GM11168 (cell line): ENCODE results near the gene SPOCK1.

Source experiments
- in situ Hi-C: fragments of 300-500 bp; cut with MboI; formaldehyde crosslinking; loops from one replicate; pipeline ENCODE4 v1.12.0; 2022; ENCODE audit warnings: low sequenced_read_pairs; ENCODE audit not compliant: unreplicated experiment

The SPOCK1 gene

DNA sequence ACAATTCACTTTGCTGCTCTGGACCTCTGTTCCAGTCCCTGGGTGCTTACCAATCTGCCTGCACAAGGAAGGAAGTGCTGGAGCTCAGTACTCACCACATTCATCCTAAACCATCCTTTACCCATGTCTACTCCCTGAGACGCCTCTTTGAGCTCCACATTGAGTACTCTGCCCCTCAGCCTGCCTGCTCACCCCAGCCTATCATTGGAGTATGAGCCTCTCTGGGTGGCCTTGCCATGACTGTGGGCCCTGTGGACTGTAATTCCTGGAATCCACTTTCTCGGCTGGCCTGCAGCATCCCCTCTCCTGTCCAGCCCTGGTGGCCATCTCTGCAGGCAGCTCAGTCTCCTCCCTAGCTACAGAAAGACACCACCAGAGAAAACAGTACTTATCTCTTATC is 428.6 kb downstream of the SPOCK1 start:
- in situ Hi-C loops, result no loop called here

DNA sequence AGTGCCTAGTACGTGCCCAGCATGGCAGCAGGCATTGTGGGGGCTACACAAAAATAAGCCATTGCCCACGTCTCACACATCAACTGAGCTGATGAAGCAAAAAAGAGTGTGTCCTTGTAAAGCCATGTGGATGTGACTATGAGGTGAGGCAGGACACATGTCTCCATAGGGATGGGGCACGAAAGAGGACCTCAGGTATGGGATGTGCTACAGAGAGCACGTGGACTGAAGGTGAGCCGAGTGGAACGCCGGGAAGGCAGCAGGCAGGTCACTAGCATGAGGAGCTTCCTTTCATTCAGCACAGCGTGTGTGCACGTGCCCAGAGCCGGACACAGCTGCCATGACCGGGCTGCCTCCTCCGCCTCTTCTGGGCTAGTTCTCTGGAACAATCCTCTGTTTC is 429.8 kb downstream of the SPOCK1 start:
- in situ Hi-C loops, result no loop called here

- in situ Hi-C loops, result no loop called here
Observed at GRCh38 chr5:137061382-137061781, 437.7 kb downstream of the SPOCK1 start.

GRCh38 chr5:137058089-137058488 is 441.0 kb downstream of the SPOCK1 start:
- in situ Hi-C loops, result no loop called here

- in situ Hi-C loops, result no loop called here
Observed at GRCh38 chr5:137056676-137057075, 442.4 kb downstream of the SPOCK1 start.

- in situ Hi-C loops, result no loop called here
Observed at GRCh38 chr5:137055271-137055872, 443.8 kb downstream of the SPOCK1 start.

- in situ Hi-C loops, result no loop called here
Observed at GRCh38 chr5:137054792-137055191, 444.3 kb downstream of the SPOCK1 start.

- in situ Hi-C loops, result no loop called here
Observed at GRCh38 chr5:137054335-137054734, 444.8 kb downstream of the SPOCK1 start.

DNA sequence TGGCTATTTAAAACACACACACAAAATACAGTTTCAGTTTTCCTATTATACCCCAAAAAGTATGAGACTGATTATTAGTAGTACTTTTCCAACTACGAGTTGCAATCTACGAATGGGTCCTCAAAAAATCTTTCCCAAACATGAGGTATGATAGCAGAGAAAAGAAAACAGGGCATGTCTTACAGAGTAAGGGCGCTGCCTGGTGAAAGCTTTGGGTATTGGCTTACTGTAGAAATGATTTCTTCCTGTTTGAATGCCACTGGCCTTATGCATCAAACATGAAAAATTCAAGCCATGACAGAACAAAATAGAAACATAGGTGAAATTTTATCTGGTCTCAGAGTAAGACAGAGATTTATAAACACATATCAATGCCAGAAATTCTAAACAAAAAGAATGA is 448.0 kb downstream of the SPOCK1 start:
- in situ Hi-C loops, result no loop called here

DNA sequence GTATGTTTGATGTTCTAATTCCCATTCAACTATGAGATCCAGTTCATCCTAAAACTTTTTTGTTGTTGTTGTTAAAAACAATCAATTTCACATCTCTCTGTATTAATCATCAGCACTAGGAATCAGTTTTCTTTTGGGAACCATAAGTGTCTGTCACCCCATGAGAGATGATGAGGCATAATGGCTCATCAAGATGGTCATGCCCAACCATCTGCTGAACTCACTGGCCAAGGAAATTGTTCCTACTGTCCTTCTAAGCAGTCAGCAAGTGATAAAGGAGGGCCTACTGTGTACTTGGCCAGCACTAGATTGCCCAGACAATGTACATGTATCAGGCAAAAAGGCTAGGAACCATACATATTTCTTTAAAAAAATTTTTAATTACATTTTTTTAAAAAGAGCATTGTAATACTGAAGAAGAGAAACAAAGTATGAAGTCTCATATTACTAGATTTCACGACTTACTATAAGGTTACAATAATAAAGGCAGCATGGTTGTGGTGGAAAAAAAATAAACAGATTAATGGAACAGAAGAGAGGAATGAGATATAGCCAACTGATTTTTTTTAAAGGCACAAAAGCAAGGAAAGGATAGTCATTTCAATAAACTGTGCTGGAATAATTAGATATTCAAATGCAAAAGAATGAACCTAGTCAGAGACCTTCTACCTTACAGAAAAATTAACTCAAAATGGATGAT is 458.3 kb downstream of the SPOCK1 start:
- in situ Hi-C loops, result no loop called here

GRCh38 chr5:137040024-137040423 is 459.1 kb downstream of the SPOCK1 start:
- in situ Hi-C loops, result no loop called here

GRCh38 chr5:137037848-137038247 is 461.3 kb downstream of the SPOCK1 start:
- in situ Hi-C loops, result no loop called here

DNA sequence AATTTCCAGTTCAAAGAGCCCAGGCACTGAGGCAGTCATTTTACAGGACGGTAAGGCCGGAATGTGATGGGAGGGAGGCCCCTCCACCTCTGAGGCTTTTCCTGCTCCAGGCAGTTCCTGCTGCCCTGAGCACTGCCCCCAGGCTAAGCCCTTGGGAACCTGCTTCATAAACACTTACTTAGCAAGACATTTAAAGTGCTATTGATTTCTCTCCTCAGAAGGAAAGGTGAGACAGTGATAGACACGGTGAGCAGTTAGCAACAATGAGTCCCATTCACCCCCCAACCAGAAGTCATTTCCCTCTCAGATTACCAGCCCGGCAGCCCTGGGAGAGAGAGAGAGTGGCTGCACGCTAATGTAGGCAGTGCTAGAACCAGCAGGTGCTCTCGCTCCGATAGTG is 462.5 kb downstream of the SPOCK1 start:
- in situ Hi-C loops, result no loop called here

GRCh38 chr5:137035480-137035878 is 463.6 kb downstream of the SPOCK1 start:
- in situ Hi-C loops, result no loop called here

DNA sequence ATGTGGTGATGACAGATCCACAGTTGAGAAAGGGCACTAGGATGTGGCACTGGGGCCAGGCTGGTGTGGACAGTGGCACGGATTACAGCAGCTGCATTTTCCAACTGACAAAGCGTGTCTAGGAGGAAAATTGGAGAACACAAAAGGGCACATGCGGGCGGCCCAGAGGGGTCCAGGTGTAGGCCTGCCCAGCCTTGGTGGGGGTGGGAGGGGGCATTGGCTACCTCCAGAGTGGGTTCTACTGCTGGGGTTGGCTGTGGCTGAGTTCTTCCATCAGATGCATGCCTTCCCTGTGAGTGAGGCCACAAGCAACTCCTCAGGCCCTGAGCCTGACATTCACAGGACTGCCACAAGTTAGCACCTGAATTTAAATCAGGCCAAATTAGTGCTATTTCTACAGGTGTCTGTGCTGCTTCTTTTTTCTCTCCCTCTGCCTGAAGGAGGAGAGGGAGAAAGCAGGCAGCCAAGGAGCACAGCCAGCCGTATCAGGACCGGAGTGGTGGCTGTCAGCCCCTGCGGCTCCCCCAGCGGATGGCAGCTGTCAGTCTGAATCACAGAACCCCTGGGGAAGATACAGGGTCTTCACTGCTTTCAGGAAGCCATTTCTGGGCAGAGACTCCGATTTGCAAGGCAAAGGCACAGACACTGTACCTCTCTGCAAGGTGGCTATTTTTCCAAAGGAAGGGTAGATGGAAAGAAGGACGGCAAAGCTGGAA is 464.2 kb downstream of the SPOCK1 start:
- in situ Hi-C loops, result no loop called here

DNA sequence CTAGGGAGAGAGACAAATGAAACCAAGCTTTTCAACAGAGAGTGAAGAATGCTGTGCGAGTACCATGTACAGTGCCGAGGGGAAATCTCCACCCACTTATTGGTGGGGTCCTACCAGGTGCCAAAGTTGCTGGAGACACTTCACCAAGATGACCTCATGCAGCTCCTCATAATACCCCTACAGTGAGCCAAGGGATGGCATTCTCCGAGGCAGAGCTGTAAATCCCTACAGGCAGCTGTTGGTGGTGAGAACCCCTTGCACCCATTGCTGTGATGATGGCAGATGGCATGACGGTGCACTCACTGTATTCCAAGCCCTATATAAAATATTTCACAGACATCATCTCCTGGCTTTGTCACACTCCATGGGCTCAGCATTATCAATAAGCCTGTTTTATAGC is 464.9 kb downstream of the SPOCK1 start:
- in situ Hi-C loops, result no loop called here

DNA sequence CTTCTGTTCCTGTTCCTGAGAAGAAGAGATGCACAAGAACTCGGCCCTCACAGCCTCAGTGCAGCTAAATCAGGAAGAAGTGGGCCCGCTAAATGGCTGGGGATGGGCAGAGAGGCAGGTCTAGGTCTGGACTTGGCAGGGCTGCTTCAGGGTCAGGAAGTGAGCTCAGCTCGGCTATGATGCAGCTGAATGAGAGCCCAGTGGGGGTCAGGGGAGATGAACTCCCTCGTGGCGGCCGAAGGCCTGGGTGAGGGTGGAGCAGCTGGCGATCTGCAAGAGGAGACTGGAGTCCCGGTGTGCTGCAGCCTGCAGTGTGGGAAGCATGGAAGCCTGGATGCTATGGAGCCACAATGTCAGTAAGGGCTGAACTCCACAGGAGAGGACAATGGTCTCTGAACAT is 466.2 kb downstream of the SPOCK1 start:
- in situ Hi-C loops, result no loop called here

DNA sequence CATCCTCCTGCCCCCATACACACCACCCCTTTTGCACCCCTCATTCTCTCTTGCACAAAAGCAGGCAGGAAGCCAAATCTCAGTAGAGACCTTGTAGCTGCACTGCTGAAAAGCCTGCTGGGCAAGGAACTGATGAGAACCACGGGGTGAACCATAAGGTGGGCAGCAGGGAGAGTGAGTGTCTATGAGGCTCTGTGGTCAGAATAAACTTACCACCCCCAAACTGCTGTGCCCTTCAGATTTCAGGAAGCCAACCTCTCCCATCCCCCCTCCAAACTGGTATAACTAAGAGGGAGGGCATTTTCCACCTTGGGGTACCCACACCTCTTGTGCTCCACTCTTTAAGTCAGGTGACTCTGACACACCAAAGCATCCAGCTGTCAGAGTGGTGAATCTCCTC is 471.4 kb downstream of the SPOCK1 start:
- in situ Hi-C loops, result no loop called here

- in situ Hi-C loops, result no loop called here
Observed at GRCh38 chr5:137026296-137026695, 472.8 kb downstream of the SPOCK1 start.

GRCh38 chr5:137024044-137024443 is 475.1 kb downstream of the SPOCK1 start:
- in situ Hi-C loops, result no loop called here

GRCh38 chr5:137023371-137023770 is 475.8 kb downstream of the SPOCK1 start:
- in situ Hi-C loops, result no loop called here

DNA sequence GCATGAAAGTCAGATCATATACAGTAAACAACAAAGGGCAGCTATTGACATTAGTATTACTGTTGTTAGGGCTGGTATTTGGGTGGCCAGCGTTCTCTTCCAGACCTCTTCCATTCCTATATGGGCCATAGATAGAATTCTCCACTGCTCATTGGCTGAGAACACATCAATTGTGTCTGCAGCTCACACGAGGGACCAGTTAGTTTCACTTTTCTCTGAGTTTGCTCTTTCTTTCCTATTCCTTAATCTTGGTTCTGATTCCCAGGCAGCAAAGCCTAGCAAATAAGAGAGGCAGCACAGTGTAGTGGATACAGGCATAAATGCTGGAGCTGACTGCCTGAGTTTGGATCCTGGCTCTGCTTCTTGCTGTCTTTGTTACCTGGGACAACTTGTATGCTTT is 476.4 kb downstream of the SPOCK1 start:
- in situ Hi-C loops, result no loop called here
